HEK293T (cell line): ENCODE measurements around the gene CHPF2.

Source experiments
- CTCF ChIA-PET: fragments of 350-600 bp; formaldehyde crosslinking; extraction: SDS; loops from one replicate; lab custom pipeline; 2021; ENCODE audit warnings: antibody characterized with exemption, inconsistent platforms; lab: Yijun Ruan, JAX
- POLR2A ChIA-PET: fragments of 350-600 bp; formaldehyde crosslinking; extraction: SDS; loops from one replicate; lab custom pipeline; 2020; ENCODE audit warnings: antibody characterized with exemption, inconsistent platforms; lab: Yijun Ruan, JAX
- DNase-seq: peaks from one replicate; pipeline ENCODE4 v3.0.0; 2012; ENCODE audit warnings: mixed read lengths; ENCODE audit errors: extremely low spot score
- ARNT ChIP-seq: fragments of 450-650 bp; IDR thresholded peaks from 2 replicates; pipeline ENCODE4 v1.6.1; 2017; ENCODE audit warnings: mild to moderate bottlenecking
- BHLHE40 ChIP-seq: fragments of 450-650 bp; IDR thresholded peaks from 2 replicates; pipeline ENCODE4 v1.6.1; 2016; ENCODE audit warnings: mild to moderate bottlenecking, moderate library complexity, borderline replicate concordance
- CTBP1 ChIP-seq: fragments of 450-650 bp; IDR thresholded peaks from 2 replicates; pipeline ENCODE4 v1.6.1; 2016; ENCODE audit warnings: borderline replicate concordance
- ELF4 ChIP-seq: fragments of 450-650 bp; IDR thresholded peaks from 2 replicates; pipeline ENCODE4 v1.6.1; 2017; ENCODE audit warnings: antibody characterized with exemption
- FOXA1 ChIP-seq: fragments of 450-650 bp; IDR thresholded peaks from 2 replicates; pipeline ENCODE4 v1.6.1; 2016; ENCODE audit warnings: mild to moderate bottlenecking
- FOXK2 ChIP-seq: fragments of 450-650 bp; IDR thresholded peaks from 2 replicates; pipeline ENCODE4 v1.6.1; 2016; ENCODE audit warnings: mild to moderate bottlenecking
- FOXM1 ChIP-seq: fragments of 450-650 bp; IDR thresholded peaks from 2 replicates; pipeline ENCODE4 v1.6.1; 2017; ENCODE audit warnings: mild to moderate bottlenecking, borderline replicate concordance
- HDGF ChIP-seq: fragments of 450-650 bp; IDR thresholded peaks from 2 replicates; pipeline ENCODE4 v1.6.1; 2017; ENCODE audit warnings: antibody characterized with exemption, borderline replicate concordance
- L3MBTL2 ChIP-seq: fragments of 450-650 bp; conservative IDR thresholded peaks from 2 replicates; pipeline ENCODE4 v1.6.1; 2016; ENCODE audit warnings: mild to moderate bottlenecking
- LEF1 ChIP-seq: fragments of 450-650 bp; IDR thresholded peaks from 2 replicates; pipeline ENCODE4 v1.6.1; 2017; ENCODE audit warnings: mild to moderate bottlenecking, borderline replicate concordance
- NFRKB ChIP-seq: fragments of 450-650 bp; IDR thresholded peaks from 2 replicates; pipeline ENCODE4 v1.6.1; 2016; ENCODE audit warnings: mild to moderate bottlenecking, moderate library complexity
- PKNOX1 ChIP-seq: fragments of 450-650 bp; IDR thresholded peaks from 2 replicates; pipeline ENCODE4 v1.6.1; 2016
- SP1 ChIP-seq: fragments of 450-650 bp; IDR thresholded peaks from 2 replicates; pipeline ENCODE4 v1.6.1; 2017
- SUZ12 ChIP-seq: fragments of 450-650 bp; IDR thresholded peaks from 2 replicates; pipeline ENCODE4 v1.6.1; 2016; ENCODE audit warnings: mild to moderate bottlenecking
- TARDBP ChIP-seq: fragments of 450-650 bp; IDR thresholded peaks from 2 replicates; pipeline ENCODE4 v1.6.1; 2016
- ZNF384 ChIP-seq: fragments of 450-650 bp; IDR thresholded peaks from 2 replicates; pipeline ENCODE4 v1.6.1; 2016

CHPF2 gene

GRCh38 chr7:151249732-151250072 is 17.4 kb downstream of the CHPF2 start:
- no peak for DNase-seq
- TF ChIP-seq FOXA1 (no peak), HDGF (no peak), TARDBP (no peak), NFRKB (no peak), L3MBTL2 (no peak), CTBP1 (no peak), SUZ12 (no peak), SP1 (no peak), ELF4 (no peak), BHLHE40 (no peak), FOXK2 (no peak), ARNT (no peak)
- POLR2A ChIA-PET, result interaction anchor here (1.2 to 4.4 kb wide), 4 partner anchors 13 to 28 kb away, joined by 3 to 29 read pairs (median 17); partner anchors contain the start of genes ABCF2 and CHPF2
- CTCF ChIA-PET, result interaction anchor here (0.6 kb wide), 1 partner anchor 302 kb away, joined by 3 read pairs; no protein-coding TSS in a partner anchor

- no peak for TF ChIP-seq L3MBTL2
- TF ChIP-seq CTBP1, result no peak
- no peak for TF ChIP-seq FOXA1
- TF ChIP-seq ARNT, result no peak
- no peak for TF ChIP-seq FOXK2
- no peak for TF ChIP-seq PKNOX1
- TF ChIP-seq LEF1, result no peak
- no peak for TF ChIP-seq BHLHE40
- no peak for TF ChIP-seq TARDBP
- no peak for TF ChIP-seq NFRKB
- TF ChIP-seq FOXM1, result no peak
- TF ChIP-seq ELF4, result no peak
- no peak for TF ChIP-seq HDGF
- no peak for TF ChIP-seq SP1
- no peak for TF ChIP-seq ZNF384
- CTCF ChIA-PET, result interaction anchor here (0.6 to 1.1 kb wide), 3 partner anchors 29 to 118 kb away, joined by 3 read pairs; no protein-coding TSS in a partner anchor
- POLR2A ChIA-PET, result interaction anchor here (0.7 to 4.4 kb wide), 6 partner anchors 12 to 32 kb away, joined by 3 to 29 read pairs (median 10); partner anchors contain the start of genes ABCF2 and CHPF2
These were observed 18.2 kb downstream of the CHPF2 start for GRCh38 chr7:151250181-151251132.

GRCh38 chr7:151251328-151251688 is 19.0 kb downstream of the CHPF2 start:
- ChIA-PET POLR2A (interaction anchor here (0.9 to 4.4 kb wide), 8 partner anchors 9 to 50 kb away, joined by 3 to 29 read pairs (median 4); partner anchors contain the start of genes ABCF2 and CHPF2), CTCF (interaction anchor here (0.9 to 1.1 kb wide), 2 partner anchors 28 to 117 kb away, joined by 3 read pairs; no protein-coding TSS in a partner anchor)
- TF ChIP-seq BHLHE40, result no peak
- no peak for TF ChIP-seq SP1
- peak; percentile 41 for TF ChIP-seq L3MBTL2
- 0 out of 2 replicates have a peak, but pooled peaks have one; percentile 61 for TF ChIP-seq HDGF
- DNase-seq, result no peak

More at GRCh38 chr7:151250181-151251132, 18.2 kb downstream of the CHPF2 start:
- no peak for DNase-seq

- POLR2A ChIA-PET, result interaction anchor here (0.6 to 4.4 kb wide), 18 partner anchors 8 to 172 kb away, joined by 3 to 29 read pairs (median 4); partner anchors contain the start of genes ABCF2, CHPF2, FASTK and NUB1
- CTCF ChIA-PET, result interaction anchor here (0.7 to 2.0 kb wide), 4 partner anchors 8 to 84 kb away, joined by 3 to 9 read pairs (median 3); partner anchors contain the start of gene GBX1
- TF ChIP-seq FOXK2 (no peak), ARNT (0 out of 2 replicates have a peak, but pooled peaks have one; percentile 41), NFRKB (no peak), BHLHE40 (no peak), LEF1 (no peak), HDGF (no peak; the same call in 1 of the 2 replicates), L3MBTL2 (peak; percentile 35; the same call in 1 of the 2 replicates), ZNF384 (no peak), FOXM1 (peak; percentile 68; the same call in 1 of the 2 replicates), SP1 (no peak), ELF4 (no peak), SUZ12 (no peak), FOXA1 (no peak), CTBP1 (no peak), TARDBP (no peak), PKNOX1 (no peak)
- DNase-seq, result peak; percentile 87
These were observed 19.6 kb downstream of the CHPF2 start for GRCh38 chr7:151251689-151252560.

- TF ChIP-seq CTBP1 (no peak), LEF1 (no peak), L3MBTL2 (no peak), TARDBP (no peak), FOXA1 (no peak), ARNT (no peak), BHLHE40 (no peak), ELF4 (no peak), NFRKB (no peak), ZNF384 (no peak), SP1 (no peak), SUZ12 (no peak)
- ChIA-PET POLR2A (interaction anchor here (0.9 to 4.4 kb wide), 14 partner anchors 9 to 172 kb away, joined by 3 to 29 read pairs (median 4); partner anchors contain the start of genes ABCF2, CHPF2 and FASTK), CTCF (interaction anchor here (0.6 to 2.0 kb wide), 3 partner anchors 8 to 85 kb away, joined by 3 to 9 read pairs (median 3); partner anchors contain the start of gene GBX1)
- no peak for DNase-seq
These were observed 20.2 kb downstream of the CHPF2 start for GRCh38 chr7:151252561-151252835.
